Body of pancreas (tissue), 4 donors: ENCODE measurements around the gene PAPPA.

Experiments
- CTCF ChIP-seq, 7 experiments: fragments of 450-650 bp in 4 of 7; fragments of 200-600 bp in 3 of 7; sonication (generic) in 3 of 7; IDR thresholded peaks; one replicate each; pipeline ENCODE4 v1.5.1; 2016 to 2019; ENCODE audit warnings: antibody characterized with exemption in 7 of 7
- POLR2A ChIP-seq, 3 donors: fragments of 450-650 bp; IDR thresholded peaks; one replicate each; pipeline ENCODE4 v1.6.1; 2016; ENCODE audit warnings: antibody characterized with exemption in 3 of 3, mild to moderate bottlenecking in 2 of 3

GRCh38 chr9:116232424-116233159 lies 79.0 kb downstream of the PAPPA start:
- TF ChIP-seq CTCF (IDR thresholded peaks at IDR 0.05) (no peak), POLR2A (IDR thresholded peaks at IDR 0.05) (no peak)
